NCI-H526 treated with DMSO at 0.1 percent for 48 hours (cell line): Measurements from ENCODE around the gene MCC.
"Not testable (repeated sequence)": the region's sequence is repeated elsewhere in the genome, so short reads cannot be mapped to it uniquely, and the experiment has no call there.

Experiments
- DNase-seq: peaks from one replicate; lab custom pipeline; 2025; lab: John Stamatoyannopoulos, UW

MCC gene

GRCh38 chr5:113081881-113082546 is 406.2 kb downstream of the MCC start:
- no peak for DNase-seq

GRCh38 chr5:113081091-113081839 is 407.0 kb downstream of the MCC start:
- DNase-seq = no peak

- DNase-seq = not testable (repeated sequence)
These were observed 411.6 kb downstream of the MCC start for GRCh38 chr5:113076649-113077048.

GRCh38 chr5:113075019-113075418 is 413.2 kb downstream of the MCC start:
- DNase-seq = no peak

GRCh38 chr5:113073629-113074034 is 414.6 kb downstream of the MCC start:
- DNase-seq = not testable (repeated sequence)

GRCh38 chr5:113071401-113071800 is 416.9 kb downstream of the MCC start:
- DNase-seq = no peak

GRCh38 chr5:113070901-113071300 is 417.4 kb downstream of the MCC start:
- no peak for DNase-seq

- DNase-seq = no peak
These were observed 419.7 kb downstream of the MCC start for GRCh38 chr5:113068559-113068958.

GRCh38 chr5:113067635-113068344 is 420.5 kb downstream of the MCC start:
- no peak for DNase-seq

- no peak for DNase-seq
These were observed 422.6 kb downstream of the MCC start for GRCh38 chr5:113065626-113066025.

- DNase-seq = no peak
These were observed 423.4 kb downstream of the MCC start for GRCh38 chr5:113064806-113065205.

- no peak for DNase-seq
These were observed 424.3 kb downstream of the MCC start for GRCh38 chr5:113063927-113064326.

GRCh38 chr5:113062869-113063508 is 425.3 kb downstream of the MCC start:
- no peak for DNase-seq

GRCh38 chr5:113061846-113062780 is 426.1 kb downstream of the MCC start:
- no peak for DNase-seq

GRCh38 chr5:113060408-113061025 is 427.7 kb downstream of the MCC start:
- no peak for DNase-seq

- DNase-seq = no peak
These were observed 428.8 kb downstream of the MCC start for GRCh38 chr5:113059232-113060040.

- DNase-seq = no peak
These were observed 429.5 kb downstream of the MCC start for GRCh38 chr5:113058706-113059226.

- no peak for DNase-seq
These were observed 430.0 kb downstream of the MCC start for GRCh38 chr5:113058269-113058668.

GRCh38 chr5:113057557-113057984 is 430.7 kb downstream of the MCC start:
- DNase-seq = no peak

GRCh38 chr5:113056988-113057387 is 431.3 kb downstream of the MCC start:
- no peak for DNase-seq
